Measurements from ENCODE around the gene SPINK13. TPM values are rescaled to one million over a fixed set of nuclear protein-coding genes. Genes with fewer than 3 reads are reported as not detected.
"Not testable (repeated sequence)": the region's sequence is repeated elsewhere in the genome, so short reads cannot be mapped to it uniquely, and the experiment has no call there.

SPINK13 gene
- total RNA-seq, 1 donor from 2014 or later, result not detected

DNA sequence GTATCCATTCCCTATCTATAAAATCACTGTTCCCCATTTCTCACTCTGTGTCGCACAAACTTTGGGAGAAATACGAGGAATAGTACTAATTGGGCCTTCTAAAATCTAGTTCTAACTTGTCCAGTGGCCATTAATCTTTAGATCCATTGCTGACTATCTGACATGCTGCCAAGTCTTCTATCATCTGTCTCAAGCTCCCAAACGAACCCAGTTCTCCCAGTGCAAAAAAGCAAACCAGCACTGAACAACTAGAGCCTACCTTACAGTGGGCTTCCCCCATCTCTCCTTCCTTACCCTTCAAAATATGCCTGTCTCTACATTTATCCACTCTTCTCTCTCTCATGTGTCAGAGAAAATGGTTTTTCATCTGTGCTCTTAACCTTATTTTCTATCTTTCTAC is 40.4 kb downstream of the SPINK13 start:
- no peak for ATAC-seq

DNA sequence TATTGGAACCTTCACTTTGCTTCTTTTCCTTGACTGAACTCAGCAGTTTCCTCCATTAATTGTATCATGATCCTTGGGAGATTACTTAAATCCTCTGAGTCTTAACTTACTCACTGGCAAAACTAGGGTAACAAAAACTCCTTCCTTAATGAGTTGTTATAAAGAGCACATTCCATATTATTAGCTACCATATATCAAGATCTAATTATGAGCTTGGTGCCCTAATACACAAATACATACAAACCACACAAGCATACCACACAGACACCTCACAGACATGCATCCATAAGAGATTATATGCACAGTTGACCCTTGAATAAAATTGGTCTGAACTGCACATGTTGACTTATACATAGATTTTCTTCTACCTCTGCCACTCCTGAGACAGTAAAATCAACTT is 41.2 kb downstream of the SPINK13 start:
- no peak for ATAC-seq
- DNase-seq, result no peak
- intact Hi-C loops (cut with micrococcal nuclease), result no loop called here

More for the DNA sequence above, 40.4 kb downstream of the SPINK13 start:
- DNase-seq, result no peak
- intact Hi-C loops (cut with micrococcal nuclease), result no loop called here

DNA sequence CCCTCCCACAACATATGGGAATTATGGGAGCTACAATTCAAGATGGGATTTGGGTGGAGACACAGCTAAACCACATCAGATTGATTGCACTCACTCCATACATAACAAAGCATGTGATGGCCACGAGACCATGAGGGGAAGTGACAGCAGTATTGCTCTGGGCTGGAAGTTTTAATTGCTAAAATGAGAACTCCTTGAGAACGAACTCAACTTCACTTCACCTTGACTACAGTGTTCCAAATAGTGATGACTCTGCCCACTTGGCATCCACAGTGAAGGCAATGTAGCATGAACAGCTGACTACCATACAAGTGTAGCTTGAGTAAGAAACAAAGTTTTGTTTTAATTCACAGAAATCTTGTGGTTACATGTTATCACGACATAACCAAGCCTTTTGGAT is 42.9 kb downstream of the SPINK13 start:
- ATAC-seq (no peak), DNase-seq (no peak)
- intact Hi-C loops (cut with micrococcal nuclease), result no loop called here

DNA sequence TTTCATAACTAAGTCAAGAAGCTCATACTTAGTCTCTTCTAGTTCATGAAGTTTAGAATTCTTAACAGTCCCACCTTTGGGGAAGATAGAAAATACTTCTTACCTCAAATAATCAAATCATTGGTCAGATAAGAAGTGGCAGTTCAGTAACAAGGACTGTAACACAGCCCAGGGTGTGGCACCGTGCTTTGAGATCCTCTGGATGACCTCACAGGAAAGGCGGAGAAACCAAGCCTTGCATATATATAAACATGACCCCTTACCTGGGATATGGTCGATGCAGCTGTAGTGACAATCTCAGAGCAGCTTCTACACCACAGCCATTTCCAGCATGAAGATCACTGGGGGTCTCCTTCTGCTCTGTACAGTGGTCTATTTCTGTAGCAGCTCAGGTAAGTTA is 43.6 kb downstream of the SPINK13 start, which contains the start of gene SPINK7:
Gene SPINK7 (plus strand): TSS at position 271 of the 400 bp plus-strand sequence. CDS start 61 bp downstream, at position 332.
- DNase-seq (no peak), ATAC-seq (no peak)
- intact Hi-C loops (cut with micrococcal nuclease), result no loop called here

DNA sequence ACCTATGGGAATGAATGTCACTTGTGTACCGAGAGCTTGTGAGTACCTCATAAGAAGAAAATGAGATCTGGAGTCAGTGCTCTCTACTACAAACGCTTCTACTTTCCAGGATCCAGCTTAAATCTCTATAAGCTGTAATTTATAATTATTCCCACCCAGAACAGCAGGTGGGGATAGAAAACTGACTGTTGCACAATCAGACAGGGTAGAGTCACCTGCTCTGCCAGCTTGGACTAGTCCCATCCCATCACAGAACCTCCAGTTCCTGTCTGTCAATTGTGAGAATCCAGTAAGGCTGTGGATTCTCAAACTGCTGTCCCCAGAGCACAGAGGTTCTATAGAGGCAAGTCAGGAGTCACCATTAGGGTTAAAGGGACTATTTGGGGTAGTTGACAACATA is 45.6 kb downstream of the SPINK13 start:
- DNase-seq, result no peak
- intact Hi-C loops (cut with micrococcal nuclease), result no loop called here
- ATAC-seq, result peak; percentile 45

DNA sequence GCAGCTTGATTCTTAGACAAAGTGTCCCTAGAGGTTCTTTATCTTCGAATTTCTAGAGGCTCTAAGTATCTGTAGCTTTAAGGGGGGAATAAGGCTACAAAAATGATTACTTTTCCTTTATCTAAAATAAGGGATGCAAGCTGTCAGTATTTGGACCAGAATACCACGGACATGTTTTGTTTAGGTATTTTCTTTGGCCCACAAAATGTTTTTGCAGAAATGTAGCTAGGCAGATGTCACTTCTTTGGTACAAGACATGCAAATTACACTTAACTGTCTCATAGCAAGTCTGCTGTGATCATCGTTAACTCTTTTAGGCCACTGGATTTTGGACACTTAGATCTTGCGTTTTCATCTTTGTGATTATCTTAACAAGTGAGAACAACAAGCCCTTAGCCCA is 46.1 kb downstream of the SPINK13 start:
- ATAC-seq (peak; percentile 42), DNase-seq (no peak)
- intact Hi-C loops (cut with micrococcal nuclease), result no loop called here

DNA sequence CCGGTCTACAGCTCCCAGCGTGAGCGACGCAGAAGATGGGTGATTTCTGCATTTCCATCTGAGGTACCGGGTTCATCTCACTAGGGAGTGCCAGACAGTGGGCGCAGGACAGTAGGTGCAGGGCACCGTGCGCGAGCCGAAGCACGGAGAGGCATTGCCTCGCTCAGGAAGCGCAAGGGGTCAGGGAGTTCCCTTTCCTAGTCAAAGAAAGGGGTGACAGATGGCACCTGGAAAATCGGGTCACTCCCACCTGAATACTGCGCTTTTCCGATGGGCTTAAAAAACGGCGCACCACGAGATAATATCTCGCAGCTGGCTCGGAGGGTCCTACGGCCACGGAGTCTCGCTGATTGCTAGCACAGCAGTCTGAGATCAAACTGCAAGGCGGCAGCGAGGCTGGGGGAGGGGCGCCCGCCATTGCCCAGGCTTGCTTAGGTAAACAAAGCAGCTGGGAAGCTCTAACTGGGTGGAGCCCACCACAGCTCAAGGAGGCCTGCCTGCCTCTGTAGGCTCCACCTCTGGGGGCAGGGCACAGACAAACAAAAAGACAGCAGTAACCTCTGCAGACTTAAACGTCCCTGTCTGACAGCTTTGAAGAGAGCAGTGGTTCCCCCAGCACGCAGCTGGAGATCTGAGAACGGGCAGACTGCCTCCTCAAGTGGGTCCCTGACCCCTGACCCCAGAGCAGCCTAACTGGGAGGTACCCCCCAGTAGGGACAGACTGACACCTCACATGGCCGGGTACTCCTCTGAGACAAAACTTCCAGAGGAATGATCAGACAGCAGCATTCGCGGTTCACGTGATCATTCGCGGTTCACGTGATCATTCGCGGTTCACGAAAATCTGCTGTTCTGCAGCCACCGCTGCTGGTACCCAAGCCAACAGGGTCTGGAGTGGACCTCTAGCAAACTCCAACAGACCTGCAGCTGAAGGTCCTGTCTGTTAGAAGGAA is 51.7 kb downstream of the SPINK13 start:
- DNase-seq; ATAC-seq; intact Hi-C loops (cut with micrococcal nuclease): not testable (repeated sequence)

DNA sequence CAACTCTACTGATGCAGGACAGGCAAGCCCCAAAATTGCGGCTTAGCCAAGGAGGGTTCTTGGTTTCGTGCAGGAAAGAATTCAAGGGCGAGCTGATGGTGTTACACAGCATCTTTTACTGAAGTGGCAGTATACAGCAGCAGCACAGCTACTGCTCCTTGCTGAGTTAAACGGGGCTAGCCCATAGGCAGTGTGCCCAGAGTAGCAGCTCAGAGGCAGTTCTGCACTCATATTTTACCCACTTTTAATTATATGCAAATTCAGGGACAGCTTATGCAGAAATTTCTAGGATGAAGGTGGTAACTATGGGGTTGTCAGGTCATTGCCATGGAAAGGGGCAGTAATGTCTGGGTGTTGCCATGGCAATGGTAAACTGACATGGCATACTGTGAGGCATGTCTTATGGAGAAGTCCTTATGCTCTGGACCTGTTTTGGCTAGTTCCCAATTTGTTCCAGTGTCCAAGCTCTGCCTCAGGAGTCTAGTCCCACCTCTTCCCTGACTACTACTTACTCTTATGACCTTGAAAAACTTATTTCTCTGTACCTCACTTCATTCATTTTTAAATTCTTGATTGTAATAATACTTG is 64.8 kb downstream of the SPINK13 start:
- no peak for ATAC-seq
- no peak for DNase-seq
- intact Hi-C loops (cut with micrococcal nuclease), result no loop called here

DNA sequence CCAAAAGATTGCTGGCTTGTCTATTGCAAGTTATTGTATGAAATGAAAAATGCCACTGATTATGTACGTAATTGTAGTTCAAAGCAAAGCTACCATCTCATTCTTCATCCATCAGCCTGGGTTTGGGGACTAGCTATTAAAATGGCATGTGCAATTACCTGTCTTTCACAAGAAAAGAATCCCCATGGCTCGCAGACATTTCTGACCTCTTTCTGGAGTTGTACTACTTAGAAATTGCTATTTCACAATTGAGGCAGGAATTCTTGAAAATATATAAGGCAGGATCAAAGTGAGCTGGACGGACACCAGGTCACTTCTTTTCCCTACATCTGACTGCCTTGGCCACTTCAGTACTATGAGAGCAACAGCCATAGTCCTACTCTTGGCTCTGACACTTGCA is 66.7 kb downstream of the SPINK13 start, which contains the start of gene SPINK9:
Gene SPINK9 (plus strand): TSS at position 301 of the 400 bp plus-strand sequence. CDS start 55 bp downstream, at position 356.
- ATAC-seq (no peak), DNase-seq (no peak)
- intact Hi-C loops (cut with micrococcal nuclease), result no loop called here

Other genes starting within 250 kb of the SPINK13 start
- 0.22 TPM for gene SPINK5, start 204.8 kb upstream of the SPINK13 start, total RNA-seq
- not detected for gene SPINK14, start 100.2 kb upstream of the SPINK13 start, total RNA-seq
- gene SPINK6, start 65.8 kb upstream of the SPINK13 start, total RNA-seq, result not detected
- gene MARCOL, start 30.3 kb upstream of the SPINK13 start, total RNA-seq, result not detected
- gene SPINK7, start 43.6 kb downstream of the SPINK13 start, total RNA-seq, result not detected
- 0.57 TPM for gene SPINK9, start 66.8 kb downstream of the SPINK13 start, total RNA-seq
- 41.2 TPM for gene FBXO38, start 115.2 kb downstream of the SPINK13 start, total RNA-seq